ENCODE data around the gene RTEL1. TPM values are rescaled to one million over a fixed set of nuclear protein-coding genes. Genes with fewer than 3 reads are reported as not detected.
"Not testable (repeated sequence)": the region's sequence is repeated elsewhere in the genome, so short reads cannot be mapped to it uniquely, and the experiment has no call there.

RTEL1 gene
- total and polyA plus RNA-seq, 10 donors: 7.3 to 49.8 (median 40.2) TPM

DNA sequence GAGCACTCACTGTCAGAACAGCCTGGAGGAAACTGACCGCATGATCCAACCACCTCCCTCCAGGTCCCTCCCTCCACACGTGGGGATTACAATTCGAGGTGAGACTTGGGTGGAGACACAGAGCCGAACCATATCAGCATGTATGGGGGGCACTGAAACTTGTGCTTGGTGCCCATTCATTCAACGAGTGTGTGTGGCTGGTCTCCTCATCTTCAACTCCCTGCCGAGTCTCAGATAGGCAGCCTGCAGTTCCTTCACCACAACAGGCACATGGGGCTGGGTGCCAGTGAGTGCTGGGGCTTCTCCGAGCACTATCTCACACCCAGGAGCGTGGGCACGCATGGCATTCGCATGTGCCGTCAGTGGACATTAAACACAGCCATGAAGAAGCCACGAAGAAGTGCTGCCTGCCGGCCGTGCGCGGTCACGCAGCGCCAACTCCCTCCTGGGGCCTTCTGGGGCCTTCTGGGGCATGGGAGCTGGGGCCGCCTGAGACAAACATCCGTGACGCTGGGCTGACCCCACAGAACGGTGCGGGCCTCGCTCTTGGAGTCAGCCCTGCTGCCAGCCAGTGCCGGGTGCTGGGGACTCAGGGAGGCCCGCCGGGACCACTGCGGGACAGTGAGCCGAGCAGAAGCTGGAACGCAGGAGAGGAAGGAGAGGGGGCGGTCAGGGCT, 714 bp upstream of the RTEL1 start:
- H3K4me3 ChIP-seq: peak overlapping the region in 7 of 8 donors; percentile 73 to 95 (median 80)
- DNase-seq: peak; percentile 85
- TF ChIP-seq POLR2A (IDR thresholded peaks at IDR 0.05) (no peak), POLR2AphosphoS5 (IDR thresholded peaks at IDR 0.05) (no peak)
- TF ChIP-seq, protein P1, sequence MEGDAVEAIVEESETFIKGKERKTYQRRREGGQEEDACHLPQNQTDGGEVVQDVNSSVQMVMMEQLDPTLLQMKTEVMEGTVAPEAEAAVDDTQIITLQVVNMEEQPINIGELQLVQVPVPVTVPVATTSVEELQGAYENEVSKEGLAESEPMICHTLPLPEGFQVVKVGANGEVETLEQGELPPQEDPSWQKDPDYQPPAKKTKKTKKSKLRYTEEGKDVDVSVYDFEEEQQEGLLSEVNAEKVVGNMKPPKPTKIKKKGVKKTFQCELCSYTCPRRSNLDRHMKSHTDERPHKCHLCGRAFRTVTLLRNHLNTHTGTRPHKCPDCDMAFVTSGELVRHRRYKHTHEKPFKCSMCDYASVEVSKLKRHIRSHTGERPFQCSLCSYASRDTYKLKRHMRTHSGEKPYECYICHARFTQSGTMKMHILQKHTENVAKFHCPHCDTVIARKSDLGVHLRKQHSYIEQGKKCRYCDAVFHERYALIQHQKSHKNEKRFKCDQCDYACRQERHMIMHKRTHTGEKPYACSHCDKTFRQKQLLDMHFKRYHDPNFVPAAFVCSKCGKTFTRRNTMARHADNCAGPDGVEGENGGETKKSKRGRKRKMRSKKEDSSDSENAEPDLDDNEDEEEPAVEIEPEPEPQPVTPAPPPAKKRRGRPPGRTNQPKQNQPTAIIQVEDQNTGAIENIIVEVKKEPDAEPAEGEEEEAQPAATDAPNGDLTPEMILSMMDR (IDR thresholded peaks at IDR 0.05 in 8 of 11, conservative IDR thresholded peaks at IDR 0.05 in 3 of 11): no peak
- peaks cover 16 to 67% (median 49%) of the 10 kb centered on the region in 6 donors for H3K4me1 ChIP-seq
- peaks cover 0 to 32% (median 4%) of the 10 kb centered on the region in 7 donors for H3K27me3 ChIP-seq (replicated peaks in 1 of 7)
- intact Hi-C loops (cut with DNase I; ENCODE audit: low total_unique reads): loop anchor here (10.0 kb wide), 1 partner anchor 123 kb away; the partner anchor contains the start of gene PTK6
- no peaks in the 10 kb centered on the region for H3K9me3 ChIP-seq
- WGBS, 5 donors: 54 to 65% (median 58%) methylated on average over 27 to 31 of the region's 31 CpGs
- H3K36me3 ChIP-seq: peaks cover 0 to 24% (median 17%) of the 10 kb centered on the region in 6 donors
- H3K27ac ChIP-seq: peak overlapping the region; percentile 81 to 95 (median 88)

DNA sequence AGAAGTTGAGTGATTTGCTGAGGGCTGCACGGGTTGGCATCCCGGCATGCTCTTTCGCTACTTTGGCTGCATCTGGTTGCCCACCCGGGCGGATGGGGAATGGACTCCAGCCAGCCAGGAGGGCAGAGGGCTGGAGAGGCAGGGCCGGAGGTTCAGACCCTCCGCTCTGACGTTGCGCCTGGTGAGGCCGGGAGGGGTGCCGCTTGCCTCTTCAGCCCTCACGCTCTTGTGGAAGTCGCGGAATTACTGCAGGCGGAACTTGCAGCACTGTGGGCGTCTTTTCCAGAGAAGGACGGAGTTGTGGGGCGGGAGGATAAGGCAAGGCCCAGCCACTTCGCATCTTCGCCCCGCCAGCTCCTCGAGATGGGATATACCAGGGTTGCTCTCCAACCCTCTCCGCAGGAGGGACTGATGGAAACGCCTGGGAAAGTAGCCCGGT, 656 bp downstream of the RTEL1 start:
- no peak for TF ChIP-seq POLR2AphosphoS5 (IDR thresholded peaks at IDR 0.05)
- TF ChIP-seq, protein P1 (IDR thresholded peaks at IDR 0.05 in 8 of 11, conservative IDR thresholded peaks at IDR 0.05 in 3 of 11): no peak
- no peak for TF ChIP-seq POLR2A (IDR thresholded peaks at IDR 0.05)
- intact Hi-C loops (cut with DNase I; ENCODE audit: low total_unique reads): loop anchor here (10.0 kb wide), 1 partner anchor 124 kb away; the partner anchor contains the start of gene PTK6
- Histone ChIP-seq H3K9me3 (no peaks in the 10 kb centered on the region), H3K36me3 (peaks cover 0 to 38% (median 28%) of the 10 kb centered on the region in 6 donors), H3K27ac (peak overlapping the region; percentile 81 to 95 (median 88)), H3K27me3 (replicated peaks in 1 of 7) (peaks cover 0 to 18% (median 0%) of the 10 kb centered on the region in 7 donors), H3K4me1 (peaks cover 13 to 54% (median 36%) of the 10 kb centered on the region in 6 donors), H3K4me3 (peak overlapping the region; percentile 73 to 95 (median 78))
- WGBS, 5 donors: 0 to 5% (median 4%) methylated on average over 3 to 25 of the region's 25 CpGs
- peak; percentile 89 for DNase-seq

DNA sequence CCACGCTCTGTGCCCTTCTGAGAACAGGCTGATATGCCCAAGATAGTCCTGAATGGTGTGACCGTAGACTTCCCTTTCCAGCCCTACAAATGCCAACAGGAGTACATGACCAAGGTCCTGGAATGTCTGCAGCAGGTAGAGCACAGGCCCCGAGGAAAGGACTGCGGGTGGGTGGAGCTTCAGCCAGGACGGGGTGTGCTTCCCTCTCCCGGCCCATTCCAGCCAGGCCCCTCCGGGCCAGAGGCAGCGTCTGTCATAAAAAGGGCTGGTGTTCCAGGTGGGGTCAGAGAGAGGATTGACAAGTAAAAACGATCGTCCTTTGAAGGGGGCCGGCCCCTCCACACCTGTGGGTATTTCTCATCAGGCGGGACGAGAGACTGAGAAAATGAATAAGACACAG, 1.3 kb downstream of the RTEL1 start:
- WGBS, 5 donors: 69 to 79% (median 79%) methylated on average over 13 of the region's 13 CpGs
- TF ChIP-seq, protein P1 (IDR thresholded peaks at IDR 0.05 in 8 of 11, conservative IDR thresholded peaks at IDR 0.05 in 3 of 11): no peak
- TF ChIP-seq POLR2A (IDR thresholded peaks at IDR 0.05) (no peak), POLR2AphosphoS5 (IDR thresholded peaks at IDR 0.05) (no peak)
- Histone ChIP-seq H3K4me3 (peak overlapping the region in 6 of 8 donors; percentile 73 to 95 (median 78)), H3K4me1 (peaks cover 9 to 48% (median 30%) of the 10 kb centered on the region in 6 donors), H3K27ac (peak overlapping the region in 7 of 8 donors; percentile 81 to 95 (median 88)), H3K9me3 (no peaks in the 10 kb centered on the region), H3K36me3 (peaks cover 0 to 44% (median 31%) of the 10 kb centered on the region in 6 donors), H3K27me3 (replicated peaks in 1 of 7) (peaks cover 0 to 12% (median 0%) of the 10 kb centered on the region in 7 donors)
- DNase-seq: peak; percentile 77
- intact Hi-C loops (cut with DNase I; ENCODE audit: low total_unique reads): loop anchor here (10.0 kb wide), 1 partner anchor 125 kb away; the partner anchor contains the start of gene PTK6

DNA sequence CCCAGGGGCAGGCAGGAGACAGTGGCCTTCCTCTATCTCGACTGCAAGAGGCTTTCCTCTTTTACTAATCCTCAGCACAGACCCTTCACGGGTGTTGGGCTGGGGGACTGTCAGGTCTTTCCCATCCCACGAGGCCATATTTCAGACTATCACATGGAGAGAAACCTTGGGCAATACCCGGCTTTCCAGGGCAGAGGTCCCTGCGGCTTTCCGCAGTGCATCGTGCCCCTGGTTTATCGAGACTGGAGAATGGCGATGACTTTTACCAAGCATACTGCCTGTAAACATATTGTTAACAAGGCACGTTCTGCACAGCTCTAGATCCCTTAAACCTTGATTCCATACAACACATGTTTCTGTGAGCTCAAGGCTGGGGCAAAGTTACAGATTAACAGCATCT, 2.1 kb downstream of the RTEL1 start:
- H3K27me3 ChIP-seq (replicated peaks in 1 of 7); H3K27ac ChIP-seq; H3K4me3 ChIP-seq; H3K9me3 ChIP-seq; DNase-seq; intact Hi-C loops (cut with DNase I; ENCODE audit: low total_unique reads): not testable (repeated sequence)
- WGBS, 5 donors: 84 to 96% (median 91%) methylated on average over 10 of the region's 10 CpGs
- Histone ChIP-seq H3K4me1 (peaks cover 9 to 40% (median 27%) of the 10 kb centered on the region in 6 donors), H3K36me3 (peaks cover 0 to 52% (median 33%) of the 10 kb centered on the region in 6 donors)
